HEK293 (cell line): ENCODE data around the gene MRPS24.

Experiments
- CTCF ChIA-PET: fragments of 350-600 bp; formaldehyde crosslinking; extraction: SDS; loops from one replicate; lab custom pipeline; 2021; ENCODE audit warnings: antibody characterized with exemption; lab: Yijun Ruan, JAX
- POLR2A ChIA-PET: fragments of 300-600 bp; formaldehyde crosslinking; extraction: SDS; loops from one replicate; lab custom pipeline; 2020; ENCODE audit warnings: antibody characterized with exemption, inconsistent platforms; lab: Yijun Ruan, JAX
- H3K27ac ChIP-seq: fragments of 200-500 bp; sonication (Bioruptor generic); 2 replicates; pipeline ENCODE4 v1.5.1; 2014; ENCODE audit warnings: low read depth, low read length, control low read depth, inconsistent platforms; ENCODE audit errors: extremely low read depth
- H3K36me3 ChIP-seq, 2 experiments: fragments of 200-500 bp in 1 of 2; sonication (Bioruptor generic) in 1 of 2; 1 replicate in 1 of 2; 2 replicates in 1 of 2; pipeline ENCODE4 v1.5.1; 2014 to 2017; ENCODE audit warnings: inconsistent platforms in 2 of 2, low read length in 2 of 2; ENCODE audit not compliant: control insufficient read depth in 2 of 2, insufficient read depth in 1 of 2
- H3K4me1 ChIP-seq: fragments of 200-500 bp; sonication (Bioruptor generic); 2 replicates; pipeline ENCODE4 v1.5.1; 2014; ENCODE audit warnings: mild to moderate bottlenecking, low read length, inconsistent platforms; ENCODE audit not compliant: control insufficient read depth, insufficient read depth
- H3K4me3 ChIP-seq: 2 replicates; pipeline ENCODE4 v1.5.1; 2011; ENCODE audit warnings: low read depth, mild to moderate bottlenecking, control low read depth, low read length, moderate library complexity
- H3K9me3 ChIP-seq: fragments of 200-500 bp; sonication (Bioruptor generic); 2 replicates; pipeline ENCODE4 v1.5.1; 2014; ENCODE audit warnings: low read depth, low read length, inconsistent platforms; ENCODE audit not compliant: control insufficient read depth, insufficient read depth
- BCL11A ChIP-seq: fragments of 450-650 bp; formaldehyde crosslinking; IDR thresholded peaks from 2 replicates; pipeline ENCODE4 v1.5.1; 2016; ENCODE audit warnings: low read depth, missing biosample characterization, missing genetic modification characterization
- GLI4 ChIP-seq: fragments of 450-650 bp; formaldehyde crosslinking; IDR thresholded peaks from 2 replicates; pipeline ENCODE4 v1.5.1; 2016; ENCODE audit warnings: missing biosample characterization, missing genetic modification characterization
- ZFP37 ChIP-seq: fragments of 450-650 bp; formaldehyde crosslinking; IDR thresholded peaks from 2 replicates; pipeline ENCODE4 v1.5.1; 2016; ENCODE audit warnings: missing biosample characterization, missing genetic modification characterization
- ZNF211 ChIP-seq: fragments of 450-650 bp; formaldehyde crosslinking; IDR thresholded peaks from 2 replicates; pipeline ENCODE4 v1.5.1; 2016; ENCODE audit warnings: low read depth, missing biosample characterization, missing genetic modification characterization
- ZNF311 ChIP-seq: fragments of 450-650 bp; formaldehyde crosslinking; IDR thresholded peaks from 2 replicates; pipeline ENCODE4 v1.5.1; 2017; ENCODE audit warnings: missing biosample characterization, missing genetic modification characterization, borderline replicate concordance
- ZNF426 ChIP-seq: fragments of 450-650 bp; formaldehyde crosslinking; IDR thresholded peaks from 2 replicates; pipeline ENCODE4 v1.5.1; 2017; ENCODE audit warnings: missing biosample characterization, missing genetic modification characterization, mild to moderate bottlenecking, inconsistent platforms, moderate library complexity
- ZNF510 ChIP-seq: fragments of 450-650 bp; formaldehyde crosslinking; IDR thresholded peaks from 2 replicates; pipeline ENCODE4 v1.5.1; 2018; ENCODE audit warnings: mild to moderate bottlenecking, missing genetic modification characterization, missing biosample characterization; ENCODE audit not compliant: insufficient replicate concordance
- ZNF664 ChIP-seq: fragments of 450-650 bp; formaldehyde crosslinking; IDR thresholded peaks from 2 replicates; pipeline ENCODE4 v1.5.1; 2016; ENCODE audit warnings: missing biosample characterization, missing genetic modification characterization
- ZNF776 ChIP-seq: fragments of 450-650 bp; formaldehyde crosslinking; IDR thresholded peaks from 2 replicates; pipeline ENCODE4 v1.5.0; 2017; ENCODE audit warnings: missing biosample characterization, missing genetic modification characterization, borderline replicate concordance
- TF ChIP-seq, protein P1 (sequence below): fragments of 450-650 bp; formaldehyde crosslinking; conservative IDR thresholded peaks from 2 replicates; pipeline ENCODE4 v1.5.1; 2016; ENCODE audit warnings: low read depth, missing biosample characterization, missing genetic modification characterization
- TF ChIP-seq, protein P2 (sequence below): fragments of 450-650 bp; formaldehyde crosslinking; IDR thresholded peaks from 2 replicates; pipeline ENCODE4 v1.5.1; 2016; ENCODE audit warnings: missing biosample characterization, missing genetic modification characterization
- TF ChIP-seq, protein P3 (sequence below): fragments of 450-650 bp; formaldehyde crosslinking; IDR thresholded peaks from 2 replicates; pipeline ENCODE4 v1.5.1; 2016; ENCODE audit warnings: missing biosample characterization, missing genetic modification characterization, borderline replicate concordance

The MRPS24 gene

DNA sequence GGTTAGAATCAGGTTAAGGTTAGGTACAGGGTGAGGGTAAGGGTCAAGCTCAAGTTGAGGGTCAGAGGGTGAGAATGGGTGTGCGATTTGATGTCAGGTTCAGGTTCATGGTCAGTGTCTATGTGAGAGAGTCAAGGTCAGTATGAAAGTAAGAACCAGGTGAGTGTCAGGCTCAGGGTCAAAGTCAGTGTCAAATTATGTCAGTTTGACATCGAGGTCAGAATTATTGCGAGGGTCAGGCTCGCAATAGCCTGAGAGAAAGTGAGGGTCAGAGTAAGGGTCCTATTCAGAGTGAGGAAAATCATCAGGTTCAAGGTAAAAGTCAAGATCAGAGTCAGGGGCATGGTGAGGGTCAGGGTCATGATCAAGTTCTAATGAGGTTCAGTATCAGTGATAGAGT is 13.0 kb downstream of the MRPS24 start (continued):
- TF ChIP-seq, protein P1, sequence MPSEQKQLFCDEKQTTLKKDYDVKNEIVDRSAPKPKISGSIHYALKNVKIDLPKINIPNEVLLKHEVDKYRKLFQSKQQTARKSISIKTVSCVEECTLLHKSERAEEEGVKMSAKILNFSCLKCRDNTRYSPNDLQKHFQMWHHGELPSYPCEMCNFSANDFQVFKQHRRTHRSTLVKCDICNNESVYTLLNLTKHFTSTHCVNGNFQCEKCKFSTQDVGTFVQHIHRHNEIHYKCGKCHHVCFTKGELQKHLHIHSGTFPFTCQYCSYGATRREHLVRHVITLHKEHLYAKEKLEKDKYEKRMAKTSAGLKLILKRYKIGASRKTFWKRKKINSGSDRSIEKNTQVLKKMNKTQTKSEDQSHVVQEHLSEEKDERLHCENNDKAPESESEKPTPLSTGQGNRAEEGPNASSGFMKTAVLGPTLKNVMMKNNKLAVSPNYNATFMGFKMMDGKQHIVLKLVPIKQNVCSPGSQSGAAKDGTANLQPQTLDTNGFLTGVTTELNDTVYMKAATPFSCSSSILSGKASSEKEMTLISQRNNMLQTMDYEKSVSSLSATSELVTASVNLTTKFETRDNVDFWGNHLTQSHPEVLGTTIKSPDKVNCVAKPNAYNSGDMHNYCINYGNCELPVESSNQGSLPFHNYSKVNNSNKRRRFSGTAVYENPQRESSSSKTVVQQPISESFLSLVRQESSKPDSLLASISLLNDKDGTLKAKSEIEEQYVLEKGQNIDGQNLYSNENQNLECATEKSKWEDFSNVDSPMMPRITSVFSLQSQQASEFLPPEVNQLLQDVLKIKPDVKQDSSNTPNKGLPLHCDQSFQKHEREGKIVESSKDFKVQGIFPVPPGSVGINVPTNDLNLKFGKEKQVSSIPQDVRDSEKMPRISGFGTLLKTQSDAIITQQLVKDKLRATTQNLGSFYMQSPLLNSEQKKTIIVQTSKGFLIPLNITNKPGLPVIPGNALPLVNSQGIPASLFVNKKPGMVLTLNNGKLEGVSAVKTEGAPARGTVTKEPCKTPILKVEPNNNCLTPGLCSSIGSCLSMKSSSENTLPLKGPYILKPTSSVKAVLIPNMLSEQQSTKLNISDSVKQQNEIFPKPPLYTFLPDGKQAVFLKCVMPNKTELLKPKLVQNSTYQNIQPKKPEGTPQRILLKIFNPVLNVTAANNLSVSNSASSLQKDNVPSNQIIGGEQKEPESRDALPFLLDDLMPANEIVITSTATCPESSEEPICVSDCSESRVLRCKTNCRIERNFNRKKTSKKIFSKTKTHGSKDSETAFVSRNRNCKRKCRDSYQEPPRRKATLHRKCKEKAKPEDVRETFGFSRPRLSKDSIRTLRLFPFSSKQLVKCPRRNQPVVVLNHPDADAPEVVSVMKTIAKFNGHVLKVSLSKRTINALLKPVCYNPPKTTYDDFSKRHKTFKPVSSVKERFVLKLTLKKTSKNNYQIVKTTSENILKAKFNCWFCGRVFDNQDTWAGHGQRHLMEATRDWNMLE = no peak
- TF ChIP-seq, all 188 proteins: peak for 0

DNA sequence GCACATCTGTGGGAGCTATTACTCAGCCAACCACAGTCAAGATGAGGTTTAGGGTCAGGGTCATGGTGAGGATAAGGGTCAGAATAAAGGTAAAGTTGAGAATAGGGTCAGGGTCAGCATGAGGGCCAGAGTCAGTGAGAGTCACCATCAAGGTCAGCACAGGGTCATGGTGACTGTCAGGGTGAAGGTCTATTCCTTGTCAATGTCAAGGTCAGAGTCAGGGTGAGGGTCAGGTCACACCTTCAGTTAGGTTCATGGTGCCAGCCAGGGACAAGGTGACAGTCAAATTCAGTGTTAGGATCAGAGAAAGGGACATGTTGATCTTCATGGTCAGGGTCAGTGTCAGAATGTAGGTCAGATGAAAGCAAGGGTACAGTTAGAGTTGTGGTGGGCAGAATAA is 14.1 kb downstream of the MRPS24 start:
- TF ChIP-seq ZNF776 (tag by site-specific recombination) = no peak
- no peak for TF ChIP-seq BCL11A
- no peak for TF ChIP-seq ZNF664 (tag by site-specific recombination)
- TF ChIP-seq, protein P2, sequence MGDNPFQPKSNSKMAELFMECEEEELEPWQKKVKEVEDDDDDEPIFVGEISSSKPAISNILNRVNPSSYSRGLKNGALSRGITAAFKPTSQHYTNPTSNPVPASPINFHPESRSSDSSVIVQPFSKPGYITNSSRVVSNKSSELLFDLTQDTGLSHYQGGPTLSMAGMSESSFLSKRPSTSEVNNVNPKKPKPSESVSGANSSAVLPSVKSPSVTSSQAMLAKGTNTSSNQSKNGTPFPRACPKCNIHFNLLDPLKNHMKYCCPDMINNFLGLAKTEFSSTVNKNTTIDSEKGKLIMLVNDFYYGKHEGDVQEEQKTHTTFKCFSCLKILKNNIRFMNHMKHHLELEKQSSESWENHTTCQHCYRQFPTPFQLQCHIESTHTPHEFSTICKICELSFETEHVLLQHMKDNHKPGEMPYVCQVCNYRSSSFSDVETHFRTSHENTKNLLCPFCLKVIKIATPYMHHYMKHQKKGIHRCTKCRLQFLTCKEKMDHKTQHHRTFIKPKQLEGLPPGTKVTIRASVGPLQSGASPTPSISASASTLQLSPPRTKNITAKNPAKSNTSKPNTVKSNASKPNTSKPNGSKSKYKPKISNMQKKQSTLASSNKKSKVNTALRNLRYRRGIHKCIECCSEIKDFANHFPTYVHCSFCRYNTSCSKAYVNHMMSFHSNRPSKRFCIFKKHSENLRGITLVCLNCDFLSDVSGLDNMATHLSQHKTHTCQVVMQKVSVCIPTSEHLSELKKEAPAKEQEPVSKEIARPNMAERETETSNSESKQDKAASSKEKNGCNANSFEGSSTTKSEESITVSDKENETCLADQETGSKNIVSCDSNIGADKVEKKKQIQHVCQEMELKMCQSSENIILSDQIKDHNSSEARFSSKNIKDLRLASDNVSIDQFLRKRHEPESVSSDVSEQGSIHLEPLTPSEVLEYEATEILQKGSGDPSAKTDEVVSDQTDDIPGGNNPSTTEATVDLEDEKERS = no peak
- no peak for TF ChIP-seq ZNF510 (tag by site-specific recombination)
- TF ChIP-seq ZNF426 (tag by site-specific recombination) = no peak
- no peak for TF ChIP-seq ZNF311 (tag by site-specific recombination)
- TF ChIP-seq GLI4 (tag by site-specific recombination) = no peak
- TF ChIP-seq, protein P3, sequence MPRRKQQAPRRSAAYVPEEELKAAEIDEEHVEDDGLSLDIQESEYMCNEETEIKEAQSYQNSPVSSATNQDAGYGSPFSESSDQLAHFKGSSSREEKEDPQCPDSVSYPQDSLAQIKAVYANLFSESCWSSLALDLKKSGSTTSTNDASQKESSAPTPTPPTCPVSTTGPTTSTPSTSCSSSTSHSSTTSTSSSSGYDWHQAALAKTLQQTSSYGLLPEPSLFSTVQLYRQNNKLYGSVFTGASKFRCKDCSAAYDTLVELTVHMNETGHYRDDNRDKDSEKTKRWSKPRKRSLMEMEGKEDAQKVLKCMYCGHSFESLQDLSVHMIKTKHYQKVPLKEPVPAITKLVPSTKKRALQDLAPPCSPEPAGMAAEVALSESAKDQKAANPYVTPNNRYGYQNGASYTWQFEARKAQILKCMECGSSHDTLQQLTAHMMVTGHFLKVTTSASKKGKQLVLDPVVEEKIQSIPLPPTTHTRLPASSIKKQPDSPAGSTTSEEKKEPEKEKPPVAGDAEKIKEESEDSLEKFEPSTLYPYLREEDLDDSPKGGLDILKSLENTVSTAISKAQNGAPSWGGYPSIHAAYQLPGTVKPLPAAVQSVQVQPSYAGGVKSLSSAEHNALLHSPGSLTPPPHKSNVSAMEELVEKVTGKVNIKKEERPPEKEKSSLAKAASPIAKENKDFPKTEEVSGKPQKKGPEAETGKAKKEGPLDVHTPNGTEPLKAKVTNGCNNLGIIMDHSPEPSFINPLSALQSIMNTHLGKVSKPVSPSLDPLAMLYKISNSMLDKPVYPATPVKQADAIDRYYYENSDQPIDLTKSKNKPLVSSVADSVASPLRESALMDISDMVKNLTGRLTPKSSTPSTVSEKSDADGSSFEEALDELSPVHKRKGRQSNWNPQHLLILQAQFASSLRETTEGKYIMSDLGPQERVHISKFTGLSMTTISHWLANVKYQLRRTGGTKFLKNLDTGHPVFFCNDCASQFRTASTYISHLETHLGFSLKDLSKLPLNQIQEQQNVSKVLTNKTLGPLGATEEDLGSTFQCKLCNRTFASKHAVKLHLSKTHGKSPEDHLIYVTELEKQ (tag by site-specific recombination) = no peak
- no peak for TF ChIP-seq ZNF211 (tag by site-specific recombination)
- no peak for TF ChIP-seq ZFP37
- ChIA-PET CTCF (interaction anchor here (3.6 kb wide), 1 partner anchor 16 kb away, joined by 17 read pairs; no protein-coding TSS in a partner anchor), POLR2A (no interaction called here)
- Histone ChIP-seq H3K4me3 (no peak overlapping the region), H3K27ac (no peak overlapping the region), H3K36me3 (no peaks in the 10 kb centered on the region), H3K9me3 (no peaks in the 10 kb centered on the region), H3K4me1 (no peaks in the 10 kb centered on the region)
